OCI-LY1 (cell line): ENCODE results near the gene ARHGAP22.

Source experiments
- EZH2 ChIP-seq: fragments of 200-600 bp; sonication (generic), shearing (Covaris generic); IDR thresholded peaks from 2 replicates; pipeline ENCODE4 v1.8.0; 2017; ENCODE audit warnings: borderline replicate concordance, mixed run types, mild to moderate bottlenecking, antibody characterized with exemption, low read length, moderate library complexity, mixed read lengths
- TF ChIP-seq, protein P1 (sequence below): fragments of 200-600 bp; sonication (generic), shearing (Covaris generic); IDR thresholded peaks from 2 replicates; pipeline ENCODE4 v1.5.1; 2017; ENCODE audit warnings: mild to moderate bottlenecking, antibody characterized with exemption, low read length, moderate library complexity, mixed read lengths

DNA sequence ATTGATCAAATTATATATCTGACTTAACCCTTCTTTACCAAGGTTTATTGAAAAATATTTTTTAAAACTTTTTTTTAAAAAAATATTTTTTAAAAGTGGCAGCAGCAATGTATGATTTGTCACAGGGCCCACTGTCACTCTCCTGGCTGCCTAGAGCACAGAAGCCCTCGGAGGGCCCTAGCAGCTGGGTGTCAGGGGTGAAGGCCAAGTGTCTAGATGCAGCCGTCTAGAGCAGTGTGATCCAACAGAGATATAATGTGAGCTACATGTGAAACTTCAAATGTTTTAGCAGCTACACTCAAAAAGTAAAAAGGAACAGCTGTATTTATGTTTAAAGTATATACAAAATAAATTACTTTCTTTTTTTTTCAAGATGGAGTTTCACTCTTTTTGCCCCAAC is 112.7 kb downstream of the ARHGAP22 start:
- TF ChIP-seq, protein P1, sequence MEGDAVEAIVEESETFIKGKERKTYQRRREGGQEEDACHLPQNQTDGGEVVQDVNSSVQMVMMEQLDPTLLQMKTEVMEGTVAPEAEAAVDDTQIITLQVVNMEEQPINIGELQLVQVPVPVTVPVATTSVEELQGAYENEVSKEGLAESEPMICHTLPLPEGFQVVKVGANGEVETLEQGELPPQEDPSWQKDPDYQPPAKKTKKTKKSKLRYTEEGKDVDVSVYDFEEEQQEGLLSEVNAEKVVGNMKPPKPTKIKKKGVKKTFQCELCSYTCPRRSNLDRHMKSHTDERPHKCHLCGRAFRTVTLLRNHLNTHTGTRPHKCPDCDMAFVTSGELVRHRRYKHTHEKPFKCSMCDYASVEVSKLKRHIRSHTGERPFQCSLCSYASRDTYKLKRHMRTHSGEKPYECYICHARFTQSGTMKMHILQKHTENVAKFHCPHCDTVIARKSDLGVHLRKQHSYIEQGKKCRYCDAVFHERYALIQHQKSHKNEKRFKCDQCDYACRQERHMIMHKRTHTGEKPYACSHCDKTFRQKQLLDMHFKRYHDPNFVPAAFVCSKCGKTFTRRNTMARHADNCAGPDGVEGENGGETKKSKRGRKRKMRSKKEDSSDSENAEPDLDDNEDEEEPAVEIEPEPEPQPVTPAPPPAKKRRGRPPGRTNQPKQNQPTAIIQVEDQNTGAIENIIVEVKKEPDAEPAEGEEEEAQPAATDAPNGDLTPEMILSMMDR = no peak
- TF ChIP-seq EZH2 = no peak
